Esophagus muscularis mucosa (tissue), 3 donors: ENCODE results near the gene SREK1IP1.

Source experiments
- CTCF ChIP-seq, 3 experiments: fragments of 200-600 bp in 2 of 3; fragments of 450-650 bp in 1 of 3; sonication (generic) in 2 of 3; IDR thresholded peaks; one replicate each; pipeline ENCODE4 v1.5.1; 2017 to 2019; ENCODE audit warnings: antibody characterized with exemption in 3 of 3, mild to moderate bottlenecking in 2 of 3, moderate library complexity in 1 of 3
- POLR2AphosphoS5 ChIP-seq, 2 donors: sonication (generic); formaldehyde crosslinking; IDR thresholded peaks; one replicate each; pipeline ENCODE4 v1.6.1; 2017; ENCODE audit warnings: antibody characterized with exemption in 2 of 2

- TF ChIP-seq POLR2AphosphoS5 (IDR thresholded peaks at IDR 0.05) (no peak), CTCF (IDR thresholded peaks at IDR 0.05) (no peak)
Measured at GRCh38 chr5:64767959-64768357, 533 bp downstream of the SREK1IP1 start.
